WTC11 (cell line): ENCODE data around the gene SPNS3. TPM values are rescaled to one million over a fixed set of nuclear protein-coding genes. Genes with fewer than 3 reads are reported as not detected.

Experiments used
- ATAC-seq: fragments of 200-7000 bp; cut with Tn5 transposase; 2 replicates; pipeline ENCODE4 v1.10.0; 2021; ENCODE audit warnings: mild to moderate bottlenecking, moderate library complexity
- CTCF ChIA-PET: fragments of 300-600 bp; sonication (Branson Sonifier 250); formaldehyde crosslinking; loops from one replicate; lab custom pipeline; 2021; ENCODE audit warnings: antibody characterized with exemption; lab: Charles Lee
- POLR2A ChIA-PET: fragments of 350-600 bp; sonication (Branson Sonifier 250); formaldehyde crosslinking; loops from one replicate; lab custom pipeline; 2021; ENCODE audit warnings: antibody characterized with exemption; lab: Charles Lee
- DNase-seq: peaks from one replicate; pipeline ENCODE4 v3.0.0; 2021; ENCODE audit warnings: low spot score
- H3K27ac Mint-ChIP-seq: 2 replicates; pipeline ENCODE4 v1.8.0; 2021; ENCODE audit warnings: mixed read lengths
- H3K27me3 Mint-ChIP-seq: 2 replicates; pipeline ENCODE4 v1.8.0; 2021; ENCODE audit warnings: low read depth, mild to moderate bottlenecking, moderate library complexity, mixed read lengths
- H3K36me3 Mint-ChIP-seq: 2 replicates; pipeline ENCODE4 v1.8.0; 2021; ENCODE audit warnings: mixed read lengths
- H3K4me1 Mint-ChIP-seq: 2 replicates; pipeline ENCODE4 v1.8.0; 2022; ENCODE audit warnings: mixed read lengths
- H3K4me3 Mint-ChIP-seq: 2 replicates; pipeline ENCODE4 v1.8.0; 2021; ENCODE audit warnings: mild to moderate bottlenecking, moderate library complexity, mixed read lengths
- H3K9me3 Mint-ChIP-seq: 2 replicates; pipeline ENCODE4 v1.8.0; 2021; ENCODE audit warnings: mixed read lengths
- CREM ChIP-seq: sonication (generic); formaldehyde crosslinking; IDR thresholded peaks from 2 replicates; pipeline ENCODE4 v1.8.1; 2022; ENCODE audit warnings: mild to moderate bottlenecking, missing genetic modification reagents, moderate library complexity
- ELF4 ChIP-seq: sonication (generic); formaldehyde crosslinking; IDR thresholded peaks from 2 replicates; pipeline ENCODE4 v1.8.1; 2022; ENCODE audit warnings: low read depth, mild to moderate bottlenecking, moderate library complexity, missing genetic modification reagents
- KAT7 ChIP-seq: sonication (generic); formaldehyde crosslinking; IDR thresholded peaks from 2 replicates; pipeline ENCODE4 v1.8.1; 2023; ENCODE audit warnings: missing genetic modification reagents, mild to moderate bottlenecking, borderline replicate concordance
- NR1H2 ChIP-seq: sonication (generic); formaldehyde crosslinking; IDR thresholded peaks from 2 replicates; pipeline ENCODE4 v1.9.0; 2021; ENCODE audit warnings: mild to moderate bottlenecking, moderate library complexity, missing genetic modification reagents
- NR3C1 ChIP-seq: sonication (generic); formaldehyde crosslinking; conservative IDR thresholded peaks from 2 replicates; pipeline ENCODE4 v1.8.1; 2023; ENCODE audit warnings: low read depth, mild to moderate bottlenecking, missing genetic modification reagents
- RORB ChIP-seq: fragments of 250-450 bp; sonication (Bioruptor Pico); IDR thresholded peaks from 2 replicates; pipeline ENCODE4 v1.9.0; 2021; ENCODE audit warnings: mild to moderate bottlenecking
- SMAD3 ChIP-seq: sonication (generic); formaldehyde crosslinking; IDR thresholded peaks from 2 replicates; pipeline ENCODE4 v1.8.0; 2022; ENCODE audit warnings: missing genetic modification reagents, mild to moderate bottlenecking, borderline replicate concordance
- TCF7 ChIP-seq: sonication (generic); formaldehyde crosslinking; IDR thresholded peaks from 2 replicates; pipeline ENCODE4 v1.8.0; 2022; ENCODE audit warnings: mild to moderate bottlenecking, low read depth, missing genetic modification reagents, moderate library complexity
- TP53 ChIP-seq: sonication (generic); formaldehyde crosslinking; IDR thresholded peaks from 2 replicates; pipeline ENCODE4 v1.8.1; 2023; ENCODE audit warnings: mild to moderate bottlenecking, missing genetic modification reagents
- ZBTB21 ChIP-seq: sonication (generic); formaldehyde crosslinking; IDR thresholded peaks from 2 replicates; pipeline ENCODE4 v1.8.1; 2023; ENCODE audit warnings: mild to moderate bottlenecking, missing genetic modification reagents, borderline replicate concordance
- ZNF232 ChIP-seq: sonication (generic); formaldehyde crosslinking; IDR thresholded peaks from 2 replicates; pipeline ENCODE4 v1.8.0; 2022; ENCODE audit warnings: mild to moderate bottlenecking, missing genetic modification reagents
- ZNF263 ChIP-seq: sonication (generic); formaldehyde crosslinking; IDR thresholded peaks from 2 replicates; pipeline ENCODE4 v1.8.1; 2022; ENCODE audit warnings: low read depth, mild to moderate bottlenecking, moderate library complexity, missing genetic modification reagents
- total RNA-seq: library from RNA; stranded (reverse); gene quantifications from 3 replicates; pipeline ENCODE4 v1.2.3, GENCODE V29; 2021
- TF ChIP-seq, protein P1 (sequence below): sonication (generic); formaldehyde crosslinking; IDR thresholded peaks from 2 replicates; pipeline ENCODE4 v1.8.1; 2023; ENCODE audit warnings: mild to moderate bottlenecking, moderate library complexity, missing genetic modification reagents
- TF ChIP-seq, protein P2 (sequence below): sonication (generic); formaldehyde crosslinking; IDR thresholded peaks from 2 replicates; pipeline ENCODE4 v1.8.0; 2023; ENCODE audit warnings: missing genetic modification reagents
- TF ChIP-seq, protein P3 (sequence below): fragments of 250-450 bp; sonication (Bioruptor Pico); IDR thresholded peaks from 2 replicates; pipeline ENCODE4 v2.1.2; 2022; ENCODE audit warnings: mild to moderate bottlenecking, moderate library complexity
- TF ChIP-seq, protein P4 (sequence below): sonication (generic); formaldehyde crosslinking; IDR thresholded peaks from 2 replicates; pipeline ENCODE4 v1.8.0; 2022; ENCODE audit warnings: mild to moderate bottlenecking, missing genetic modification reagents
- TF ChIP-seq, protein P5 (sequence below): sonication (generic); formaldehyde crosslinking; IDR thresholded peaks from 2 replicates; pipeline ENCODE4 v1.8.0; 2022; ENCODE audit warnings: mild to moderate bottlenecking, missing genetic modification reagents
- TF ChIP-seq, protein P6 (sequence below): sonication (generic); formaldehyde crosslinking; IDR thresholded peaks from 2 replicates; pipeline ENCODE4 v1.8.0; 2022; ENCODE audit warnings: mild to moderate bottlenecking, missing genetic modification reagents
- TF ChIP-seq, protein P7 (sequence below): fragments of 250-450 bp; sonication (Bioruptor Pico); IDR thresholded peaks from 2 replicates; pipeline ENCODE4 v1.9.0; 2021; ENCODE audit warnings: mild to moderate bottlenecking
- TF ChIP-seq, protein P8 (sequence below): fragments of 250-450 bp; sonication (Bioruptor Pico); conservative IDR thresholded peaks from 2 replicates; pipeline ENCODE4 v1.9.0; 2021; ENCODE audit warnings: mild to moderate bottlenecking

Gene SPNS3
- total RNA-seq, 1 experiment from 2014 or later, result not detected

DNA sequence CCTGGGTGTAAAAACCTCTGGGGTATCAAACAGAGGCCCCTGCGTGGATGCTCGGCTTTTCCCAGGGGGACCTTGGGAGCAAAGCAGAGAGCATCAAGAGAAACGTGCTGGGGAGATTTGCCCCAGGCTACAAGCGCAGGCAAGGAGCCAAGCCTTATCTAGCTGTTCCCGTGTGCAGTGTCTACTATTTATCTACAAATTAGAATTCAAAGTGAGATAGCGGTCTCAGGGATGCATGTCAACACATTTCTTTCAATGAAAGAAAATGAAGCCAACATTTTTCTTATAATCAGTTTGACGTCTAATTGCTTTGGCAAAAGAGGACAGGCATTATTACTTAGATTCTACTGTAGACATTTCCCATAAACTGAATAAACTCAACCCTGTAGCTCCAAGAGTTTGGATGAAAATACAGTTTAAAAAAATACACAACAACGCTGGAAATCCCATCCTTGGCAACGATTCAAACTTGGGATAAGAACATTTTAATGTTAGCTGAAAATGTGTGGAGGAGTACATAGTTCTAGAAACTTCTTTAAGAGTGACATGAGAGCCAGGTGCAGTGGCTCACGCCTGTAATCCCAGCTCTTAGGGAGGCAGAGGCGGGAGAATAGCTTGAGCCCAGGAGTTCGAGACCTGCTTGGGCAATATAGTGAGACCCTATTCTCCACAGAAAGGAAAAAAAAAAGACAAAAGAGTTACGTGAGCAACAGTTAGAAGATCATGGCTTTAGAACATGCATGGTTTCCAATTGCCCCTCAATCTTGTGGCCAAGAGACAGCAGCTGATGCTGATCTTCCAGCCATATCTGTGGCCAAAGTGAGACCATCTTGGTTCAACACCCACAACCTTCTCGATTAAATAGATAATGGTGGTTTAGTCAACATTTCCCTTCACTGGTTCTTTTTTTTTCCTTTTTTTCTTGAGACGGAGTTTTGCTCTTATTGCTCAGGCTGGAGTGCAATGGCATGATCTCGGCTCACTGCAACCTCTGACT, 7.2 kb downstream of the SPNS3 start (continued):
- TF ChIP-seq, protein P1, sequence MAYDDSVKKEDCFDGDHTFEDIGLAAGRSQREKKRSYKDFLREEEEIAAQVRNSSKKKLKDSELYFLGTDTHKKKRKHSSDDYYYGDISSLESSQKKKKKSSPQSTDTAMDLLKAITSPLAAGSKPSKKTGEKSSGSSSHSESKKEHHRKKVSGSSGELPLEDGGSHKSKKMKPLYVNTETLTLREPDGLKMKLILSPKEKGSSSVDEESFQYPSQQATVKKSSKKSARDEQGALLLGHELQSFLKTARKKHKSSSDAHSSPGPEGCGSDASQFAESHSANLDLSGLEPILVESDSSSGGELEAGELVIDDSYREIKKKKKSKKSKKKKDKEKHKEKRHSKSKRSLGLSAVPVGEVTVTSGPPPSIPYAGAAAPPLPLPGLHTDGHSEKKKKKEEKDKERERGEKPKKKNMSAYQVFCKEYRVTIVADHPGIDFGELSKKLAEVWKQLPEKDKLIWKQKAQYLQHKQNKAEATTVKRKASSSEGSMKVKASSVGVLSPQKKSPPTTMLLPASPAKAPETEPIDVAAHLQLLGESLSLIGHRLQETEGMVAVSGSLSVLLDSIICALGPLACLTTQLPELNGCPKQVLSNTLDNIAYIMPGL, result no peak
- TF ChIP-seq CREM (CRISPR knock-in tag), result no peak
- TF ChIP-seq TP53, result no peak

DNA sequence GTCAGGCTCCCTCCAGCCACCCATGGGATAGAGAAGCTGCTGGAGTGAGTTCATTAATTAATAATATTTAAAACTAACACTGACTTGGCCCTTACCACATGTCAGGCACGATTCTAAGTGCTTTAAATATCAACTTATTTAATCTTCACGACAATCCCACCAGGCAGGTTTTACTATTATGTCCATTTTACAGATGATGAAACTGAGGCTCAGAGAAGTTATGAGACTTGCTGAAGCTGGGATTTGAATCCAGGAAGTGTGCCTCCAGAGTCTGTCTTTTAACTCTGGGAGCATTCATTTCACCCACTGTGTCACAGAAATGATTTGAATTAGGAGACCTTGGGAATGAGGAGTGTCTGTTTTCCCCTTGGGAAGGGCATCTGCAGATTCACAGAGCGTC, 8.8 kb downstream of the SPNS3 start:
- Mint-ChIP-seq H3K36me3 (no peaks in the 10 kb centered on the region), H3K27me3 (no peaks in the 10 kb centered on the region), H3K4me3 (no peak overlapping the region), H3K4me1 (no peaks in the 10 kb centered on the region), H3K27ac (peak overlapping the region; percentile 24; the same call in 1 of the 2 replicates), H3K9me3 (no peaks in the 10 kb centered on the region)
- TF ChIP-seq, protein P2, sequence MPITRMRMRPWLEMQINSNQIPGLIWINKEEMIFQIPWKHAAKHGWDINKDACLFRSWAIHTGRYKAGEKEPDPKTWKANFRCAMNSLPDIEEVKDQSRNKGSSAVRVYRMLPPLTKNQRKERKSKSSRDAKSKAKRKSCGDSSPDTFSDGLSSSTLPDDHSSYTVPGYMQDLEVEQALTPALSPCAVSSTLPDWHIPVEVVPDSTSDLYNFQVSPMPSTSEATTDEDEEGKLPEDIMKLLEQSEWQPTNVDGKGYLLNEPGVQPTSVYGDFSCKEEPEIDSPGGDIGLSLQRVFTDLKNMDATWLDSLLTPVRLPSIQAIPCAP (CRISPR knock-in tag), result no peak
- TF ChIP-seq CREM (CRISPR knock-in tag), result no peak
- TF ChIP-seq, protein P3, sequence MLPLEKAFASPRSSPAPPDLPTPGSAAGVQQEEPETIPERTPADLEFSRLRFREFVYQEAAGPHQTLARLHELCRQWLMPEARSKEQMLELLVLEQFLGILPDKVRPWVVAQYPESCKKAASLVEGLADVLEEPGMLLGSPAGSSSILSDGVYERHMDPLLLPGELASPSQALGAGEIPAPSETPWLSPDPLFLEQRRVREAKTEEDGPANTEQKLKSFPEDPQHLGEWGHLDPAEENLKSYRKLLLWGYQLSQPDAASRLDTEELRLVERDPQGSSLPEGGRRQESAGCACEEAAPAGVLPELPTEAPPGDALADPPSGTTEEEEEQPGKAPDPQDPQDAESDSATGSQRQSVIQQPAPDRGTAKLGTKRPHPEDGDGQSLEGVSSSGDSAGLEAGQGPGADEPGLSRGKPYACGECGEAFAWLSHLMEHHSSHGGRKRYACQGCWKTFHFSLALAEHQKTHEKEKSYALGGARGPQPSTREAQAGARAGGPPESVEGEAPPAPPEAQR (CRISPR knock-in tag), result no peak
- TF ChIP-seq, protein P4, sequence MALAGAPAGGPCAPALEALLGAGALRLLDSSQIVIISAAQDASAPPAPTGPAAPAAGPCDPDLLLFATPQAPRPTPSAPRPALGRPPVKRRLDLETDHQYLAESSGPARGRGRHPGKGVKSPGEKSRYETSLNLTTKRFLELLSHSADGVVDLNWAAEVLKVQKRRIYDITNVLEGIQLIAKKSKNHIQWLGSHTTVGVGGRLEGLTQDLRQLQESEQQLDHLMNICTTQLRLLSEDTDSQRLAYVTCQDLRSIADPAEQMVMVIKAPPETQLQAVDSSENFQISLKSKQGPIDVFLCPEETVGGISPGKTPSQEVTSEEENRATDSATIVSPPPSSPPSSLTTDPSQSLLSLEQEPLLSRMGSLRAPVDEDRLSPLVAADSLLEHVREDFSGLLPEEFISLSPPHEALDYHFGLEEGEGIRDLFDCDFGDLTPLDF (CRISPR knock-in tag), result no peak
- no peak for TF ChIP-seq ZNF263
- ATAC-seq (no peak), DNase-seq (no peak)
- ChIA-PET CTCF (interaction anchor here (0.6 kb wide), 1 partner anchor 262 kb away, joined by 5 read pairs; no protein-coding TSS in a partner anchor), POLR2A (no interaction called here)

DNA sequence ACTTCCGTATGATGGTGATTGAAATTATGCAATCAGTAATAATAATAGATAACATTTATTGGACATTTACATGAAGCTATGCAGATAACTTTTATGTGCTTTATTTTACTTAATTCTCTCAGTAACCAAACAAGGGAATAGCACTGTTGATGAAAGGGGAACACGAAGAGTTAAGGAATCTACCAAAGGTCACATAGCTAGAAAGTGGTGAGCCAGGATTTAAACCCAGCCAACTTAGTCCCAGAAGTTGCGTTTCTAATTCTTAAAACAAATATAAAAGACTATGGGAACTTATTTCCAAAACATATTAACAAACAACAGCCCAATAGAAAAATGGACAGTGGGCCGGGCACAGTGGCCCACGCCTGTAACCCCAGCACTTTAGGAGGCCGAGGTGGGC, 9.7 kb downstream of the SPNS3 start:
- ChIA-PET POLR2A (no interaction called here), CTCF (interaction anchor here (0.9 kb wide), 1 partner anchor 116 kb away, joined by 3 read pairs; no protein-coding TSS in a partner anchor)
- Mint-ChIP-seq H3K27me3 (peaks cover 2% of the 10 kb centered on the region; the same call in 1 of the 2 replicates), H3K9me3 (no peaks in the 10 kb centered on the region), H3K27ac (no peak overlapping the region), H3K4me1 (no peaks in the 10 kb centered on the region), H3K36me3 (no peaks in the 10 kb centered on the region), H3K4me3 (no peak overlapping the region)
- DNase-seq, result no peak
- no peak for TF ChIP-seq KAT7 (CRISPR knock-in tag)
- TF ChIP-seq, protein P5, sequence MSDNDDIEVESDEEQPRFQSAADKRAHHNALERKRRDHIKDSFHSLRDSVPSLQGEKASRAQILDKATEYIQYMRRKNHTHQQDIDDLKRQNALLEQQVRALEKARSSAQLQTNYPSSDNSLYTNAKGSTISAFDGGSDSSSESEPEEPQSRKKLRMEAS (CRISPR knock-in tag), result no peak
- no peak for TF ChIP-seq SMAD3 (CRISPR knock-in tag)
- TF ChIP-seq ZNF232 (CRISPR knock-in tag), result no peak
- no peak for TF ChIP-seq ZBTB21 (CRISPR knock-in tag)
- TF ChIP-seq RORB (CRISPR knock-in tag), result no peak
- TF ChIP-seq ELF4 (CRISPR knock-in tag), result no peak
- no peak for TF ChIP-seq TCF7
- TF ChIP-seq, protein P6, sequence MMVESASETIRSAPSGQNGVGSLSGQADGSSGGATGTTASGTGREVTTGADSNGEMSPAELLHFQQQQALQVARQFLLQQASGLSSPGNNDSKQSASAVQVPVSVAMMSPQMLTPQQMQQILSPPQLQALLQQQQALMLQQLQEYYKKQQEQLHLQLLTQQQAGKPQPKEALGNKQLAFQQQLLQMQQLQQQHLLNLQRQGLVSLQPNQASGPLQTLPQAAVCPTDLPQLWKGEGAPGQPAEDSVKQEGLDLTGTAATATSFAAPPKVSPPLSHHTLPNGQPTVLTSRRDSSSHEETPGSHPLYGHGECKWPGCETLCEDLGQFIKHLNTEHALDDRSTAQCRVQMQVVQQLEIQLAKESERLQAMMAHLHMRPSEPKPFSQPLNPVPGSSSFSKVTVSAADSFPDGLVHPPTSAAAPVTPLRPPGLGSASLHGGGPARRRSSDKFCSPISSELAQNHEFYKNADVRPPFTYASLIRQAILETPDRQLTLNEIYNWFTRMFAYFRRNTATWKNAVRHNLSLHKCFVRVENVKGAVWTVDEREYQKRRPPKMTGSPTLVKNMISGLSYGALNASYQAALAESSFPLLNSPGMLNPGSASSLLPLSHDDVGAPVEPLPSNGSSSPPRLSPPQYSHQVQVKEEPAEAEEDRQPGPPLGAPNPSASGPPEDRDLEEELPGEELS, result no peak
- TF ChIP-seq NR3C1 (CRISPR knock-in tag), result no peak
- TF ChIP-seq, protein P7, sequence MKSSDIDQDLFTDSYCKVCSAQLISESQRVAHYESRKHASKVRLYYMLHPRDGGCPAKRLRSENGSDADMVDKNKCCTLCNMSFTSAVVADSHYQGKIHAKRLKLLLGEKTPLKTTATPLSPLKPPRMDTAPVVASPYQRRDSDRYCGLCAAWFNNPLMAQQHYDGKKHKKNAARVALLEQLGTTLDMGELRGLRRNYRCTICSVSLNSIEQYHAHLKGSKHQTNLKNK, result no peak
- TF ChIP-seq NR1H2, result no peak
- TF ChIP-seq TP53, result no peak
- TF ChIP-seq, protein P8, sequence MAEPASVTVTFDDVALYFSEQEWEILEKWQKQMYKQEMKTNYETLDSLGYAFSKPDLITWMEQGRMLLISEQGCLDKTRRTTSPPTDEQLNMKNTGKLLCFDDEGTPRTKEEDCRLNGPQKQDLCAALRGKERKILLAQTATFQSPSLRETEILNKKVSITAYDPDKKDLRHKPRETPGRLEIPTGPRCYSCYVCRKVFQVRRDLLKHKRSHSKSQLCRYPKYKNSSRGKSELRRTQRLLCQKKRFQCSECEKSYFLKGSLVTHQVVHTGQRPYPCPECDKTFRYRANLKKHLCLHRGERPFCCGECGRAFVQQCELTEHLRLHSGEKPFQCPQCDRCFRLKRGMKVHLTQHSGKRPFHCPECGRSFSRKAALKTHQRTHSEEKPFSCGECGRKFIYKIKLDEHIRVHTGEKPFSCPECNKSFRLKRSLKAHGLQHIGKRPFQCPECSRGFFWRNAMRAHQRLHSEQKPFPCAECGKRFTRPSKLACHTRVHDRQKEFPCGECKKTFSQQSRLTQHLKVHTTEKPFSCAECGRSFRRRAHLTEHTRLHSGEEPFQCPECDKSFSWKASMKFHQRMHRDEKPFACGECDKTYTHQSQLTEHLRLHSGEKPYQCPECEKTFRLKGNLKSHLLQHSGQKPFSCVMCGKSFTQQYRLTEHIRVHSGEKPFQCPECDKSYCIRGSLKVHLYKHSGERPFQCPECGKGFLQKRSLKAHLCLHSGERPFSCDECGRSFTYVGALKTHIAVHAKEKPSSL (CRISPR knock-in tag), result no peak
- ATAC-seq, result no peak
